NT2/D1 (cell line): Measurements from ENCODE around the gene FMNL2.

Experiments used
- SUZ12 ChIP-seq: IDR thresholded peaks from 2 replicates; pipeline ENCODE4 v1.6.1; 2011; ENCODE audit not compliant: insufficient read length, insufficient read depth; ENCODE audit errors: extremely low read depth
- YY1 ChIP-seq: IDR thresholded peaks from 2 replicates; pipeline ENCODE4 v1.6.1; 2011; ENCODE audit not compliant: insufficient read length, insufficient read depth
- ZNF274 ChIP-seq: IDR thresholded peaks from 2 replicates; pipeline ENCODE4 v1.6.1; 2011; ENCODE audit warnings: mild to moderate bottlenecking, low read depth, low read length

DNA sequence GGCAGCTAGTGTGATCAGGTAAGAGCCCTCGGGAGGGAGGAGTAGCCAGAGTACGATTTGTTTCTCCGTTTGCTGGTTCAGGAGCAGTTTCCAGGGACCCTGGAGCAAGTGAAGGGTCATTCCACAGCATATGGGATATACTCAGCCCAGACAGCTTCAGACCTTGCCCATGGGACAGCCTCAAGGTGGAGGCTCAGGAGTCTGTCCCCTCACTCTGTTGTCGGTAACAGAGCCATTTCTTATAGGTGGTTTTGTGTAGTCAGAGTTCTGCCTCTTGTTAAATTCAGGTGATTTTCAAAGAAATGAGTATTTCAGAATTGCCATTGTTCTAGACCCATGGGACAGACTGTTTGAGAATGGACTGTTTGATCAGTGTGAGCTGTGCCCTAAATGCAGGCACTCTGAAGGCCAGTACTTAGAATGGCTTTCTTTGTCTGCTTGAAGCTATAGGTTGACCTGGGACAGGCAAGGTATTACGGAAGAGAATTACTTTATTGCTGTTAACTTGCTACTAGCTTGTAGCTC, 15.2 kb downstream of the FMNL2 start:
- TF ChIP-seq YY1 = no peak
- TF ChIP-seq ZNF274 = no peak
- no peak for TF ChIP-seq SUZ12
